ENCODE data around the gene ZNF208.

GRCh38 chr19:22026687-22027086 is 15.9 kb upstream of the ZNF208 start:
- TF ChIP-seq, protein P1, sequence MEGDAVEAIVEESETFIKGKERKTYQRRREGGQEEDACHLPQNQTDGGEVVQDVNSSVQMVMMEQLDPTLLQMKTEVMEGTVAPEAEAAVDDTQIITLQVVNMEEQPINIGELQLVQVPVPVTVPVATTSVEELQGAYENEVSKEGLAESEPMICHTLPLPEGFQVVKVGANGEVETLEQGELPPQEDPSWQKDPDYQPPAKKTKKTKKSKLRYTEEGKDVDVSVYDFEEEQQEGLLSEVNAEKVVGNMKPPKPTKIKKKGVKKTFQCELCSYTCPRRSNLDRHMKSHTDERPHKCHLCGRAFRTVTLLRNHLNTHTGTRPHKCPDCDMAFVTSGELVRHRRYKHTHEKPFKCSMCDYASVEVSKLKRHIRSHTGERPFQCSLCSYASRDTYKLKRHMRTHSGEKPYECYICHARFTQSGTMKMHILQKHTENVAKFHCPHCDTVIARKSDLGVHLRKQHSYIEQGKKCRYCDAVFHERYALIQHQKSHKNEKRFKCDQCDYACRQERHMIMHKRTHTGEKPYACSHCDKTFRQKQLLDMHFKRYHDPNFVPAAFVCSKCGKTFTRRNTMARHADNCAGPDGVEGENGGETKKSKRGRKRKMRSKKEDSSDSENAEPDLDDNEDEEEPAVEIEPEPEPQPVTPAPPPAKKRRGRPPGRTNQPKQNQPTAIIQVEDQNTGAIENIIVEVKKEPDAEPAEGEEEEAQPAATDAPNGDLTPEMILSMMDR (IDR thresholded peaks at IDR 0.05): no peak
- no peak for TF ChIP-seq CHD4 (IDR thresholded peaks at IDR 0.05; ENCODE audit: borderline replicate concordance)
- no peak for TF ChIP-seq POLR2A (IDR thresholded peaks at IDR 0.05; ENCODE audit: low read length)

Data from A549 (cell line).